ENCODE results near the gene PCLO.
A peak's percentile ranks its signal among the peaks of the same experiment; 100 is the strongest.

PCLO gene

GRCh38 chr7:83162402-83163256 lies at the start of gene PCLO:
TSS of gene PCLO (minus strand) at chr7:83162884. CDS start at chr7:83162592, 292 bp downstream.
- peak; percentile 65 for DNase-seq (ENCODE audit: low read depth)
- no peak for TF ChIP-seq CTCF (conservative IDR thresholded peaks at IDR 0.05; ENCODE audit: low read depth, low read length)
- H3K4me3 ChIP-seq (ENCODE audit: low read length) = peak within 1 kb of the TSS; percentile 63

- H3K4me3 ChIP-seq (ENCODE audit: low read length) = no peak overlapping the region
- no peak for DNase-seq (ENCODE audit: low read depth)
- no peak for TF ChIP-seq CTCF (conservative IDR thresholded peaks at IDR 0.05; ENCODE audit: low read depth, low read length)
Measured at GRCh38 chr7:83211685-83212084, 49.0 kb upstream of the PCLO start.

- H3K4me3 ChIP-seq (ENCODE audit: low read length) = no peak overlapping the region
- TF ChIP-seq CTCF (conservative IDR thresholded peaks at IDR 0.05; ENCODE audit: low read depth, low read length) = no peak
- DNase-seq (ENCODE audit: low read depth) = no peak
Measured at GRCh38 chr7:83210479-83210878, 47.8 kb upstream of the PCLO start.

- no peak for TF ChIP-seq CTCF (conservative IDR thresholded peaks at IDR 0.05; ENCODE audit: low read depth, low read length)
- no peak for DNase-seq (ENCODE audit: low read depth)
- H3K4me3 ChIP-seq (ENCODE audit: low read length) = no peak overlapping the region
Measured at GRCh38 chr7:83204715-83205114, 42.0 kb upstream of the PCLO start.

GRCh38 chr7:83201355-83201754 lies 38.7 kb upstream of the PCLO start:
- DNase-seq (ENCODE audit: low read depth) = no peak
- no peak for TF ChIP-seq CTCF (conservative IDR thresholded peaks at IDR 0.05; ENCODE audit: low read depth, low read length)
- no peak overlapping the region for H3K4me3 ChIP-seq (ENCODE audit: low read length)

GRCh38 chr7:83190659-83191389 lies 28.1 kb upstream of the PCLO start:
- DNase-seq (ENCODE audit: low read depth) = no peak
- TF ChIP-seq CTCF (conservative IDR thresholded peaks at IDR 0.05; ENCODE audit: low read depth, low read length) = no peak

More at GRCh38 chr7:83190659-83191389, 28.1 kb upstream of the PCLO start:
- H3K4me3 ChIP-seq (ENCODE audit: low read length) = no peak overlapping the region

Measured in retinal pigment epithelial cell (primary cell).